ENCODE measurements around the gene CDK16. TPM values are rescaled to one million over a fixed set of nuclear protein-coding genes. Genes with fewer than 3 reads are reported as not detected.

The CDK16 gene
- total RNA-seq, 1 donor from 2014 or later: 59.2 TPM

DNA sequence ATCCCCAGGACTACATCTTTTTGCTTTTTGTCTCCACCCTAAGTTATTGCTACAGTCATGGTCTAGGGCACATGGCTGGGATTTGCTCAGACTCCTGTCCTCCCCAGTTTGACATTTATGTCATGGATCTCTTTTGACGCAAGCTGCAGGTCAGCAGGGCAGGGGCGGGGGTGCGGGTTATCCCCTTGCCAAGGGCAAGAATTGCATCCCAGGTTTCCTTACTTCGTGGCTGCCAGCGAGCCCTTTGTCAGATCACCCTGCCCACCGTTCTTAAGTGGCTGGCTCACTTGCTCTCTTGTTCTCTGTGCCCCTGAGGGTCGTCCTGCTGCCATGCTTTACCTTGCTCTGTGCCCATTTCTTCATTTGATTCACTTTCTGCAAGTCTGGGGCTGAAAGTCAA, 45.9 kb upstream of the CDK16 start:
- H3K4me3 ChIP-seq: no peak overlapping the region
- no peak for ATAC-seq
- H3K4me1 ChIP-seq: no peaks in the 10 kb centered on the region
- no peak for DNase-seq
- TF ChIP-seq, protein P1, sequence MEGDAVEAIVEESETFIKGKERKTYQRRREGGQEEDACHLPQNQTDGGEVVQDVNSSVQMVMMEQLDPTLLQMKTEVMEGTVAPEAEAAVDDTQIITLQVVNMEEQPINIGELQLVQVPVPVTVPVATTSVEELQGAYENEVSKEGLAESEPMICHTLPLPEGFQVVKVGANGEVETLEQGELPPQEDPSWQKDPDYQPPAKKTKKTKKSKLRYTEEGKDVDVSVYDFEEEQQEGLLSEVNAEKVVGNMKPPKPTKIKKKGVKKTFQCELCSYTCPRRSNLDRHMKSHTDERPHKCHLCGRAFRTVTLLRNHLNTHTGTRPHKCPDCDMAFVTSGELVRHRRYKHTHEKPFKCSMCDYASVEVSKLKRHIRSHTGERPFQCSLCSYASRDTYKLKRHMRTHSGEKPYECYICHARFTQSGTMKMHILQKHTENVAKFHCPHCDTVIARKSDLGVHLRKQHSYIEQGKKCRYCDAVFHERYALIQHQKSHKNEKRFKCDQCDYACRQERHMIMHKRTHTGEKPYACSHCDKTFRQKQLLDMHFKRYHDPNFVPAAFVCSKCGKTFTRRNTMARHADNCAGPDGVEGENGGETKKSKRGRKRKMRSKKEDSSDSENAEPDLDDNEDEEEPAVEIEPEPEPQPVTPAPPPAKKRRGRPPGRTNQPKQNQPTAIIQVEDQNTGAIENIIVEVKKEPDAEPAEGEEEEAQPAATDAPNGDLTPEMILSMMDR (IDR thresholded peaks at IDR 0.05): no peak
- intact Hi-C loops (cut with DNase I): no loop called here
- H3K9me3 ChIP-seq: no peaks in the 10 kb centered on the region
- peaks cover 71% of the 10 kb centered on the region for H3K36me3 ChIP-seq
- H3K27ac ChIP-seq: no peak overlapping the region
- no peaks in the 10 kb centered on the region for H3K27me3 ChIP-seq (ENCODE audit: low read depth)

DNA sequence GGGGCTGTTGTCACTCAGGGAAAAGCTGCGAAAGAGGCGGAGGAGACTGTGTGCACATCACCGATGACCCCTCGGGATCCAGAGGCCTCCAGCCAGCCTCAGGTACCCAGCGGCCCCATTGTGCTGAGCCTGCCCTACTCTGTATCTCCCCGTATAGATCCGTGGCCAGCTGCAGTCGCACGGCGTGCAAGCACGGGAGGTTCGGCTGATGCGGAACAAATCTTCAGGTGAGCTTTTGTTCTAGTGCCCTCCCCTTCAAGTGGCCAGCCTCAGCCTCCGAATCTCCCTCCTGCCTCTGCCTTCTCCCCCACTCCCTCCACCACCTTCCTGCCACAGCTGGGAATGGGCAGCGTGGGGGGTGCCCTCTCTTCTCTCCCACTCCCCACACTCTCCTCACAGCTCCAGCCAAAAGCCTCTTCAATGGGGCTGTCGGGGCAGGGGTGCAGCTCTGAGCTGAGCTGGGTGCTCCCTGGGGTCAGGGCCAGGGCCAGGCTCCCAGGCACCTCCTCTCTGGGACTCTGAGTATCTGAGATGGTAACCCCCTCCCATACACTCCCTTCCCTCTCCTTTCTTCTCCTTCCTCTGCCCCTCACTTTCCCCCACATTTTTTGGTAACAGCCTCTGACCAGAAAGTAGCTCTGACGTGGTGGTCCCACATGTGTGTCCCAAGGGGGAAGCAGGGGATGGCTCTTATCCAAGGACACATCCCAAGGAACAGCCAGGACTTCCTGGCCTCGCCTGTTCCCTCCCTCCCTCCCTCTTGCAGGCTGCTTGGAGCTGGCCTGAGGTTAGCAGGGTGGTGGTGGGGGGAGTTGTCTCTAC, 45.3 kb upstream of the CDK16 start:
- TF ChIP-seq, protein P1 (IDR thresholded peaks at IDR 0.05): no peak
- Histone ChIP-seq H3K4me3 (no peak overlapping the region), H3K4me1 (no peaks in the 10 kb centered on the region), H3K9me3 (no peaks in the 10 kb centered on the region), H3K27me3 (ENCODE audit: low read depth) (no peaks in the 10 kb centered on the region), H3K36me3 (peaks cover 77% of the 10 kb centered on the region), H3K27ac (no peak overlapping the region)
- ATAC-seq: no peak
- no peak for DNase-seq
- intact Hi-C loops (cut with DNase I): no loop called here

DNA sequence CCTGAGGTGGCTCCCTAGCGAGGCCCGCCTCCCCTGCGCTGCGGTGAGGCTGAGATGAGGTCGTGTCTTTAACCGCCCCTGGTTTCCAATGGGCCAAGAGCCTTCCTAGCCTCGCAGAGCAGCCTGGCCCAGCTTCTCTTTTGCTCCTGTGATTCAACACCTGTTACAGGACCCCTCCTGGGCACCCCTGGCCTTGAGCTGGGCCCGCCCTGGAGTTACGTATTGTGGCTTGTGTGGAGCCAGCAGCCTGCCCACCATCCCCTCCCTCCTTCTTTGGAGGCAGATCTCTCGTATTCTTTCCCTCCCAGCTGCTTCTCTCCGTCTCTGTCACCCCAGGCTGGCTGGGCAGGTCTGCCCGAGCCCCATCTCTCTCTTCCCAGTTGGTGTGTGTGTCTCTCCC, 44.1 kb upstream of the CDK16 start:
- Histone ChIP-seq H3K27me3 (ENCODE audit: low read depth) (no peaks in the 10 kb centered on the region), H3K4me1 (no peaks in the 10 kb centered on the region), H3K4me3 (no peak overlapping the region), H3K9me3 (no peaks in the 10 kb centered on the region), H3K27ac (no peak overlapping the region), H3K36me3 (peaks cover 86% of the 10 kb centered on the region)
- intact Hi-C loops (cut with DNase I): no loop called here
- no peak for DNase-seq
- TF ChIP-seq, protein P1 (IDR thresholded peaks at IDR 0.05): no peak
- ATAC-seq: no peak

DNA sequence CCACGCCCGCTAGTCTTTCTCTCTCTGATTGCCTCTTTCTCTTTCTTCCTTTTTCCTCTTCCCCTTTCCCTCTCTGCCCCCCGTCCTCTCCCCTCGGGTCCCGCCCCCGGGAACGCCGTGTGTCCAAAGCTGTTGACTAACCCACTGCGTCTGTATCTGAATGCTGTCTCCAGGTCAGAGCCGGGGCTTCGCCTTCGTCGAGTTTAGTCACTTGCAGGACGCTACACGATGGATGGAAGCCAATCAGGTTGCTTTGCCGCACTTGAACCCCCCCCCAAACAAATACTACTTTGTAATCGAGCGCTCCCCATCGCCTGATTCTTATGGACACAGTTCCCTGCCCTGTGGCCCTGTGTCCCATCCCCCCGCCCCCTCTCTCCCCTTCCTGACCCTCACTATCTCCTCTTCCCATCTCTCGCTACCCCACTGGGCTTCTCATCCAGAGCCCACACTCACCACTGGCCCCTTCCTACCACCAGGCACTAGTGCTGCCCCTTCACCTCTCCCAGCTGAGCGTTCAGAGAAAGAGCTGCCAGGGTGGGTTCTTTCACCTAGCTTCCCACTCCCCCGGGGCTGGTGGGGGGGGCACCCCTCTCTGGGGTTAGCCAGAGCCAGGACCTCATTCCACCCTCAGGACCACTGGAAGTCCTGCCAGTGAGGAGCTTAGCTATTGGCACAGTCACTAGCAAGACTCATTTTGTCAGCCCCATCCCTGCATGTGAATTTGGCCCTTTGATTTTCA, 43.5 kb upstream of the CDK16 start:
- no peak overlapping the region for H3K27ac ChIP-seq
- H3K36me3 ChIP-seq: peaks cover 85% of the 10 kb centered on the region
- TF ChIP-seq, protein P1 (IDR thresholded peaks at IDR 0.05): no peak
- H3K27me3 ChIP-seq (ENCODE audit: low read depth): no peaks in the 10 kb centered on the region
- H3K9me3 ChIP-seq: no peaks in the 10 kb centered on the region
- DNase-seq: no peak
- no peaks in the 10 kb centered on the region for H3K4me1 ChIP-seq
- H3K4me3 ChIP-seq: no peak overlapping the region
- ATAC-seq: no peak
- intact Hi-C loops (cut with DNase I): no loop called here

DNA sequence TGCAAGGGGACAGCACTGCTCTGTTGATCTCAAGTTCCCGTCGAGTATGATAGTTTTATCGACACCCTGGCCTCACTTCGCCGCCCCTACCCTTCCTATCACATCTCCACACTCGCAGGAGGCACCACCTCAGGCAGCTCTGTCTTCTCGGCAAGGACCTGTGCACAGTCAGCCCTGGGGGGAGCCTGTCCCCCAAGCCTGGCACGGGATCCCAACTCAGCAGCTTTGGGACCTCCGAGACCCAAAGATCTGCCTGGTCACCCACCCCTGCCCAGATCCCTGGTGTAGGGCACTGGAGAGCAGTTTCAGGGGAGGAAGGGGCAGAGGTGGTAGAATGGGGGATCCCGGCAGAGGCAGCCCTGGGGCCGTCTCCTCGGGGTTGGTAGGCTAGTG, 42.9 kb upstream of the CDK16 start:
- TF ChIP-seq, protein P1 (IDR thresholded peaks at IDR 0.05): no peak
- intact Hi-C loops (cut with DNase I): no loop called here
- DNase-seq (no peak), ATAC-seq (no peak)
- H3K4me3 ChIP-seq: no peak overlapping the region
- H3K27me3 ChIP-seq (ENCODE audit: low read depth): no peaks in the 10 kb centered on the region
- no peaks in the 10 kb centered on the region for H3K4me1 ChIP-seq
- no peaks in the 10 kb centered on the region for H3K9me3 ChIP-seq
- H3K36me3 ChIP-seq: peaks cover 85% of the 10 kb centered on the region
- no peak overlapping the region for H3K27ac ChIP-seq
